GM18499 (cell line): Measurements from ENCODE around the gene HMX2.

Experiments used
- ATAC-seq: cut with Tn5 transposase; IDR thresholded peaks from one replicate; pipeline ENCODE4 v1.9.1; 2021; ENCODE audit warnings: moderate number of reproducible peaks; ENCODE audit not compliant: insufficient read depth, unreplicated experiment

HMX2 gene

GRCh38 chr10:123180101-123181090 is 32.5 kb downstream of the HMX2 start:
- ATAC-seq, result no peak

- ATAC-seq, result no peak
Observed at GRCh38 chr10:123183724-123184123, 35.8 kb downstream of the HMX2 start.

GRCh38 chr10:123187781-123188180 is 39.8 kb downstream of the HMX2 start:
- no peak for ATAC-seq

- no peak for ATAC-seq
Observed at GRCh38 chr10:123191886-123192285, 44.0 kb downstream of the HMX2 start.

- ATAC-seq, result no peak
Observed at GRCh38 chr10:123194056-123194455, 46.1 kb downstream of the HMX2 start.
